Nephron progenitor cell (in vitro differentiated cells): Measurements from ENCODE around the gene LIMS2.

Experiments used
- DNase-seq: peaks from one replicate; pipeline ENCODE4 v3.0.0; 2021
- H3K27ac Mint-ChIP-seq: 2 replicates; pipeline ENCODE4 v1.8.0; 2021; ENCODE audit warnings: mild to moderate bottlenecking, moderate library complexity, mixed read lengths
- H3K27me3 Mint-ChIP-seq: 2 replicates; pipeline ENCODE4 v1.8.0; 2021; ENCODE audit warnings: mild to moderate bottlenecking, low read depth, mixed read lengths; ENCODE audit not compliant: poor library complexity
- H3K36me3 Mint-ChIP-seq: 2 replicates; pipeline ENCODE4 v1.8.0; 2021; ENCODE audit warnings: low read depth, mixed read lengths
- H3K4me1 Mint-ChIP-seq: 2 replicates; pipeline ENCODE4 v1.8.0; 2021; ENCODE audit warnings: mixed read lengths
- H3K4me3 Mint-ChIP-seq: 2 replicates; pipeline ENCODE4 v1.8.0; 2021; ENCODE audit warnings: mild to moderate bottlenecking, moderate library complexity, mixed read lengths
- H3K9me3 Mint-ChIP-seq: 2 replicates; pipeline ENCODE4 v1.8.0; 2021; ENCODE audit warnings: mild to moderate bottlenecking, moderate library complexity, mixed read lengths
- TF ChIP-seq, protein P1 (sequence below): fragments of 200-600 bp; sonication (generic); IDR thresholded peaks from 2 replicates; pipeline ENCODE4 v1.5.0; 2021; ENCODE audit warnings: antibody characterized with exemption

The LIMS2 gene

GRCh38 chr2:127626175-127626574 lies 49.2 kb downstream of the LIMS2 start:
- Mint-ChIP-seq H3K36me3 (no peaks in the 10 kb centered on the region), H3K27me3 (peaks cover 9% of the 10 kb centered on the region), H3K27ac (no peak overlapping the region), H3K4me1 (peaks cover 6% of the 10 kb centered on the region), H3K4me3 (no peak overlapping the region), H3K9me3 (no peaks in the 10 kb centered on the region)
- DNase-seq, result no peak
- TF ChIP-seq, protein P1, sequence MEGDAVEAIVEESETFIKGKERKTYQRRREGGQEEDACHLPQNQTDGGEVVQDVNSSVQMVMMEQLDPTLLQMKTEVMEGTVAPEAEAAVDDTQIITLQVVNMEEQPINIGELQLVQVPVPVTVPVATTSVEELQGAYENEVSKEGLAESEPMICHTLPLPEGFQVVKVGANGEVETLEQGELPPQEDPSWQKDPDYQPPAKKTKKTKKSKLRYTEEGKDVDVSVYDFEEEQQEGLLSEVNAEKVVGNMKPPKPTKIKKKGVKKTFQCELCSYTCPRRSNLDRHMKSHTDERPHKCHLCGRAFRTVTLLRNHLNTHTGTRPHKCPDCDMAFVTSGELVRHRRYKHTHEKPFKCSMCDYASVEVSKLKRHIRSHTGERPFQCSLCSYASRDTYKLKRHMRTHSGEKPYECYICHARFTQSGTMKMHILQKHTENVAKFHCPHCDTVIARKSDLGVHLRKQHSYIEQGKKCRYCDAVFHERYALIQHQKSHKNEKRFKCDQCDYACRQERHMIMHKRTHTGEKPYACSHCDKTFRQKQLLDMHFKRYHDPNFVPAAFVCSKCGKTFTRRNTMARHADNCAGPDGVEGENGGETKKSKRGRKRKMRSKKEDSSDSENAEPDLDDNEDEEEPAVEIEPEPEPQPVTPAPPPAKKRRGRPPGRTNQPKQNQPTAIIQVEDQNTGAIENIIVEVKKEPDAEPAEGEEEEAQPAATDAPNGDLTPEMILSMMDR, result no peak

DNA sequence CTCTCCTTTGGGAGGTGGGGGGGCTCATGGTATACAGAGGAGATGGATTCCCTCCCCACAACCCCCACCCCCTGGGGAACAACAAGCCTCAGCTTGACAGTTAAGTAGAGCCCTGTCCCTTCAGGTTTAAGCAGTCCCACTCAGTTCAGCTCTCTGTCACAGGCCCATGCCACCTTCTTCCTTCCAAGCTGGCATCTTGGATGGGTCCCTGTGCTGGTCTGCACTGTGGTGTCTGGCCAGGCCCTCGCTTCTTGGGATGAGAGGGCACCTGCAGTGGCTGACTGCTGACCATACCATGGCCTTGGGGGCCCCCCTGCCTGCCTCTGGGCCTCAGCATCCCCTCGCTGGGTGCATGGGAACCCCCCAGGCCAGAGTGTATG lies 49.8 kb downstream of the LIMS2 start:
- Mint-ChIP-seq H3K36me3 (no peaks in the 10 kb centered on the region), H3K4me1 (peaks cover 10% of the 10 kb centered on the region), H3K27ac (no peak overlapping the region), H3K4me3 (no peak overlapping the region), H3K9me3 (no peaks in the 10 kb centered on the region), H3K27me3 (peaks cover 9% of the 10 kb centered on the region)
- TF ChIP-seq, protein P1, result no peak
- no peak for DNase-seq

DNA sequence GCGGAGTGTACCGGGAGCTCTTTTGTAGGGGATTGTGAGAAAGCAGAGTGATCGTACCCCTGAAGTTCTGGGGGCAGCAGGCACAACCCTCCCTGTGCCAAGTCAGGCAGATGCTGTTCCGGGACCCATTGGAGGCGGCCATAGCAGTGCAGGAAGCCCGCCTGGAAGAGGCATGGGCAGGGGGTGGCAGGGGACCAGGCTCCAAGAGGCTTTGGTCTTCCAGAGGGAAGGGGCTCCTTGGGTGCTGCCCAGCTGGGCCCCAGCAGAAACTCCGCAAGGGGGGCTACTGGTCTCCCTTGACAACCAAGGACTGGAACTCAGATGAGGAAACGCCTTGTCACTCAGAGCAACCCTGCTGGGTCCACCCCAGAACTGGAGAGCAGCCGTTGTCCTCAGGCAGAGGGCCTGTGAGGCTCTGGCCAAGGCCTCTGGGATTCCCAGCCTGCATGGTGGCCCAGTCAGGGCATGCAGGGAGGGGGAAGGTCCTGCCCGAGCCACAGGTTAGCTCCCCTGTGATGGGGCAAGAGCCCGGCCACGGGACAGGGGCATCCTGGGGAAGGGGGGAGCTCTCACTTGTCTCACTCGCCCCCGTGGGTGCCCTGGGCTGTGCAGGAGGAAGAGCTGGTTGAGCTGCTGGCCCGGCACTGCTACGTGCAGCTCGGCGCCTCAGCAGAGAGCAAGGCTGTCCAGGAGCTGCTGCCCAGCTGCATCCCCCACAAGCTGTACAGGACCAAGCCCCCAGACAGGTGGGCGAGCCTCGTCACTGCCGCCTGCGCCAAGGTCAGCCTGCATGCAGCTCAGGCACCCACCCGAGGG lies 50.4 kb downstream of the LIMS2 start:
- H3K36me3 Mint-ChIP-seq, result no peaks in the 10 kb centered on the region
- TF ChIP-seq, protein P1, result no peak
- H3K27me3 Mint-ChIP-seq, result peaks cover 9% of the 10 kb centered on the region
- peaks cover 14% of the 10 kb centered on the region for H3K4me1 Mint-ChIP-seq
- no peak overlapping the region for H3K4me3 Mint-ChIP-seq
- no peaks in the 10 kb centered on the region for H3K9me3 Mint-ChIP-seq
- no peak overlapping the region for H3K27ac Mint-ChIP-seq
- DNase-seq, result no peak

DNA sequence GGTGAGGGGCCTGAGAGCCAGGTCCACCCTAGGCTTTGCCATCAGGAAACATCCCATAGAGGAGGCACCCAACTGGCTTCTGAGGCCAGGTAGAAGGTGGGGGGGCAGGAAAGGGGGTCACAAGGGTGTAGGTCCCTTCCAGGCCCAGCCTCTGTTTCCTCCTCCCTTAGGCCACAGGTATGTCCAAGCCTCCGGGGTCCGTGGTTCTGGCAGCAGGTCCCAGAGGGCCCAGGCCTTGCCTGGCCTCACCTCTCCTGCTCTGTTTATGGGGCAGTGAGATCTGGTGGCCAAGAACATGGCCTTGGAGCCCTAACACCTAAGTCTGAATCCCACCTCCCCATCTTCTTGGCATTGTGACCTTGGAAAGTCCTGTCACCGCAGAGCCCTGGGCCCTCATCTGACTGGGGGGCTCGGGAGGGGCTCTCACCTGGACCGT lies 51.0 kb downstream of the LIMS2 start:
- Mint-ChIP-seq H3K27me3 (peaks cover 9% of the 10 kb centered on the region), H3K27ac (no peak overlapping the region), H3K4me3 (no peak overlapping the region), H3K9me3 (no peaks in the 10 kb centered on the region), H3K4me1 (peaks cover 21% of the 10 kb centered on the region), H3K36me3 (no peaks in the 10 kb centered on the region)
- TF ChIP-seq, protein P1, result no peak
- DNase-seq, result no peak

GRCh38 chr2:127623388-127624319 lies 51.7 kb downstream of the LIMS2 start:
- Mint-ChIP-seq H3K9me3 (no peaks in the 10 kb centered on the region), H3K4me1 (peaks cover 24% of the 10 kb centered on the region), H3K27ac (no peak overlapping the region), H3K36me3 (no peaks in the 10 kb centered on the region), H3K4me3 (no peak overlapping the region), H3K27me3 (peaks cover 9% of the 10 kb centered on the region)
- DNase-seq, result no peak
- TF ChIP-seq, protein P1, result no peak
